Heart right ventricle (tissue), 16 donors: ENCODE data around the gene CFI. TPM values are rescaled to one million over a fixed set of nuclear protein-coding genes. Genes with fewer than 3 reads are reported as not detected.

Experiments used
- ATAC-seq, 8 donors: fragments of 200-7000 bp; cut with Tn5 transposase; one replicate each; pipeline ENCODE4 v1.9.1; 2020; ENCODE audit warnings: mild to moderate bottlenecking in 8 of 8, moderate library complexity in 8 of 8, moderate number of reproducible peaks in 1 of 8
- DNase-seq, 2 donors: peaks; one replicate each; pipeline ENCODE4 v3.0.0-alpha.2; 2020
- H3K27ac ChIP-seq, 10 donors: fragments of 200-600 bp; sonication (generic) in 2 of 10; one replicate each; pipeline versions ENCODE4 v1.5.0 to v1.8.0; 2020 to 2022; ENCODE audit warnings: mild to moderate bottlenecking in 3 of 10
- H3K27me3 ChIP-seq, 7 donors: fragments of 200-600 bp; one replicate each; pipeline ENCODE4 v1.8.0; 2021 to 2022; ENCODE audit warnings: mild to moderate bottlenecking in 2 of 7
- H3K36me3 ChIP-seq, 9 donors: fragments of 200-600 bp; sonication (generic) in 1 of 9; one replicate each; pipeline versions ENCODE4 v1.5.0 to v1.8.0; 2020 to 2022; ENCODE audit warnings: mild to moderate bottlenecking in 2 of 9
- H3K4me1 ChIP-seq, 9 donors: fragments of 200-600 bp; sonication (generic) in 1 of 9; one replicate each; pipeline versions ENCODE4 v1.5.0 to v1.8.0; 2020 to 2022; ENCODE audit warnings: mild to moderate bottlenecking in 4 of 9
- H3K4me3 ChIP-seq, 10 donors: fragments of 200-600 bp; sonication (generic) in 2 of 10; one replicate each; pipeline versions ENCODE4 v1.5.0 to v1.8.0; 2020 to 2022; ENCODE audit warnings: mild to moderate bottlenecking in 7 of 10, moderate library complexity in 2 of 10
- H3K9me3 ChIP-seq, 11 donors: fragments of 200-600 bp in 10 of 11; sonication (generic) in 2 of 11; one replicate each; pipeline versions ENCODE4 v1.5.0 to v1.8.0; 2013 to 2022; ENCODE audit warnings: mild to moderate bottlenecking in 2 of 11, control low read depth in 1 of 11, moderate library complexity in 1 of 11
- WGBS, 2 donors: extraction: QIAGEN DNeasy Blood & Tissue Kit; methylation state at CpG; one replicate each; pipeline ENCODE4 v1.1.7; 2013; ENCODE audit warnings: inconsistent platforms in 1 of 2; 5-methylcytosine and 5-hydroxymethylcytosine counted together
- intact Hi-C, 10 donors: fragments of 100-400 bp; cut with DNase I; formaldehyde crosslinking; loops; one replicate each; pipeline versions ENCODE4 v1.11.1 to v1.14.2; 2022
- polyA plus RNA-seq, 2 donors: library from polyadenylated mRNA; stranded (reverse); fragments of 200-250 nt; gene quantifications; one replicate each; pipeline ENCODE4 v1.2.3, GENCODE V29; 2013
- total RNA-seq, 10 donors: library from RNA; stranded (reverse); fragmentation: NEBNext Ultra II Directional in 3 of 10; extraction: Animal tissue kit (Norgen Biotek cat#: 25700) in 3 of 10; gene quantifications; one replicate each; pipeline versions ENCODE4 v1.2.1 to v1.2.4, GENCODE V29; 2021 to 2023
- TF ChIP-seq, protein P1 (sequence below), 9 donors: fragments of 200-600 bp; sonication (generic) in 2 of 9; IDR thresholded peaks; one replicate each; pipeline versions ENCODE4 v1.5.0 to v1.8.0; 2021 to 2022; ENCODE audit warnings: antibody characterized with exemption in 9 of 9, mild to moderate bottlenecking in 5 of 9, moderate library complexity in 1 of 9
- donor health status: Arrhythmogenic right ventricular cardiomyopathy.
- donor health status: ischemic (EF 13 %, LVEDD 7.1; RV severe dilation, severe dysfunction).
- donor health status: healthy with polysubstance abuse.
- donor health status: DM: no; HTN: yes; CAD: no.
- donor health status: DM: no; HTN: no; CAD: no.
- donor health status: ischemic (EF 25% LVEDD 6.9; RV normal size, moderate dysfunction).
- donor health status: ischemic (EF 25% LVEDD 5.7; RV mildly dilated, moderate dysfunction).
- donor health status: healthy.
- donor health status: DM: yes; HTN: yes; CAD: no.
- donor health status: Ischemic cardiomyopathy.
- donor health status: ischemic (EF 35%, LVEDD 5.7; RV mildly dilated, moderate dysfunction).
- donor health status: nonischemic (EF 11% LVEDD 7.7; RV severe dilation, severe dysfunction).
- donor health status: DM: yes; HTN: yes; CAD: no.
- donor health status: PGD.
- donor health status: ischemic (EF 29% LVEDD 5.4; RV normal size, mild dysfunction).
- donor health status: nonischemic (EF 23%, LVEDD 6.1; RV moderate dilation, normal function).

Gene CFI
- total and polyA plus RNA-seq, 12 donors: 5.2 to 16.6 (median 10.5) TPM

DNA sequence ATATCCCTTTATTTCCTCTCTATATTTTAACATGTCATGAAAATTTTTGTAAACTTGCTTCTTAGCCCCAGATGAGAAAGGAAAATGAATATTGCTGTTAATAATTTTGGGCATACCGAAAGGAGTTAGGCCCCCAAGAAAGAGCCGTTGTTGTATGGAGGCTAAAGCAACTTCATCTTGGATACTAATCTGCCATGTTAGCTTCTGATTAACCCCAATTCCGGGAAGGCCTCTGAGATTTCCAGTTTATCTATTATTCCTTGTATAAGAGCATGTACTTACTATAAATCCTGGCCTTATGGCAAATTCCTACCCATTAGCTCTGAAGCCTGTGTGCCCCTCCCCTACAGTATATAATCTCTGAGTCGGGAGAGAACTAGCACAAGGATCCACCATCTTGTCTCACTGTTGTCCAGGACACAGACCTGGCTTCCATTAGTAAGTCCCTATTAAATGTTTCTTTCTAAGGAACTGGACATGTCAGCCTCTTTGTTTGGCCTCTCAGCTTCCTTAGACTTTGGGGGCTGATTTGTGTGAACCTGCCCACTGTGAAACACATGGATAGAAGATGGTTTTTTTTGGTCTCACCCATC lies 51.1 kb downstream of the CFI start:
- 92 to 95% methylated on average over 4 of the region's 4 CpGs for WGBS, 2 donors
- intact Hi-C loops: no loop called here
- no peak for ATAC-seq

DNA sequence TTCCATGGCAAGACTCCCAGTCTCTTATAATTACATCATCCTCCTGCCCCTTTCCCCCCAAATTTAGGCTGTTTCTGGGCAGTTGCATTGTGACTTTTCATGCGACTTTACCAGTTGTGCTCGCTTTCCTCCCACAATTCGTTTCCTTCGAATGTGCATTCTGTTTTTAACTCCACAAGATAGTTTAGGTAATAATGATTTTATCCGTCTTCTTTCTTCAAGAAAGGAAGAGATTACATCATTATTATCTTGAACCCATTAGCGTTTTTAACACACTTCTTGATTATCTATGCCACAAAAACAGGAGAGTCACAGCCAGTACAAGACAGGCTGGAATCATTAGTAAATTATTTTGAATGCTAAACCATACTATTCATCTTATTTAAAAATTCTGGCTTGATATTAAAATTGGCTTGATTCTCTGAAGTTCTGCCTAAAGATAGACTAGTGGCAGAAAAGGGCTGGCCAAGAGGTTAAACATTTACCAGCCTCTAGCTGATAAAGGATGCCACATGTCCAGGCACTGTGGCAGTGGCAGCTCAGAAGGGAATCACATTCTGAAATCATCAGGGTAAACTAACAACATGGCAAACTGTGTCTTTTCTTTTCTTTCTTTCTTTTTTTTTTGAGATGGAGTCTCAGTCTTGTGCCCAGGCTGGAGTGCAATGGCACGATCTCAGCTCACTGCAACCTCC lies 52.3 kb downstream of the CFI start:
- Histone ChIP-seq H3K4me3 (no peak overlapping the region), H3K27ac (no peak overlapping the region), H3K9me3 (no peaks in the 10 kb centered on the region), H3K36me3 (peaks cover 0 to 32% (median 0%) of the 10 kb centered on the region in 9 donors), H3K4me1 (no peaks in the 10 kb centered on the region), H3K27me3 (no peaks in the 10 kb centered on the region)
- ATAC-seq: no peak
- intact Hi-C loops: no loop called here
- WGBS, 2 donors: 73 to 85% methylated on average over 7 of the region's 7 CpGs
- no peak for DNase-seq
- TF ChIP-seq, protein P1, sequence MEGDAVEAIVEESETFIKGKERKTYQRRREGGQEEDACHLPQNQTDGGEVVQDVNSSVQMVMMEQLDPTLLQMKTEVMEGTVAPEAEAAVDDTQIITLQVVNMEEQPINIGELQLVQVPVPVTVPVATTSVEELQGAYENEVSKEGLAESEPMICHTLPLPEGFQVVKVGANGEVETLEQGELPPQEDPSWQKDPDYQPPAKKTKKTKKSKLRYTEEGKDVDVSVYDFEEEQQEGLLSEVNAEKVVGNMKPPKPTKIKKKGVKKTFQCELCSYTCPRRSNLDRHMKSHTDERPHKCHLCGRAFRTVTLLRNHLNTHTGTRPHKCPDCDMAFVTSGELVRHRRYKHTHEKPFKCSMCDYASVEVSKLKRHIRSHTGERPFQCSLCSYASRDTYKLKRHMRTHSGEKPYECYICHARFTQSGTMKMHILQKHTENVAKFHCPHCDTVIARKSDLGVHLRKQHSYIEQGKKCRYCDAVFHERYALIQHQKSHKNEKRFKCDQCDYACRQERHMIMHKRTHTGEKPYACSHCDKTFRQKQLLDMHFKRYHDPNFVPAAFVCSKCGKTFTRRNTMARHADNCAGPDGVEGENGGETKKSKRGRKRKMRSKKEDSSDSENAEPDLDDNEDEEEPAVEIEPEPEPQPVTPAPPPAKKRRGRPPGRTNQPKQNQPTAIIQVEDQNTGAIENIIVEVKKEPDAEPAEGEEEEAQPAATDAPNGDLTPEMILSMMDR (IDR thresholded peaks at IDR 0.05): no peak

More for the DNA sequence above, 51.1 kb downstream of the CFI start:
- H3K27me3 ChIP-seq: no peaks in the 10 kb centered on the region
- H3K4me3 ChIP-seq: no peak overlapping the region
- no peaks in the 10 kb centered on the region for H3K4me1 ChIP-seq
- TF ChIP-seq, protein P1 (IDR thresholded peaks at IDR 0.05): no peak
- peaks cover 0 to 24% (median 0%) of the 10 kb centered on the region in 9 donors for H3K36me3 ChIP-seq
- no peak overlapping the region for H3K27ac ChIP-seq
- no peaks in the 10 kb centered on the region for H3K9me3 ChIP-seq
- DNase-seq: no peak

DNA sequence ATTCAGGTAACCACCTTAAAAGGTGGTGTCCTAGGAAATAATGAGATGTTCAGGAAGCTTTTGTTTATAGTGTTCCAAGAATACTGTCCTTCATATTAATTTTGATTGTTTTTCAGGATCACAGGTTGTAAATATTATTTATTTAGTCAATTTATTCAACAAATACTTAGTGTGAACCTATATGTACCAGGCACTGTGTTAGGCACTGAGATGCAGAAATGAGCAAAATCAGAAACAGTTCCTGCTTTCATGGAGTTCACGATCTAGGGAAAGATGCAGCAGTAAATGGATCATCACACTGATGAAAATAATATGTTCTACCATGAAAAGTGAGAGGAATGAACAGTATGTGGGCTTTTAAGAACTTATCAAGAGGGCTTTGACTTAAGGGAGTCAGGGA lies 53.7 kb downstream of the CFI start:
- H3K4me3 ChIP-seq: no peak overlapping the region
- H3K4me1 ChIP-seq: no peaks in the 10 kb centered on the region
- no peak overlapping the region for H3K27ac ChIP-seq
- WGBS, 2 donors: 90 to 93% methylated on average over 1 of the region's 1 CpG
- H3K36me3 ChIP-seq: peaks cover 0 to 43% (median 0%) of the 10 kb centered on the region in 9 donors
- DNase-seq: no peak
- ATAC-seq: no peak
- no peaks in the 10 kb centered on the region for H3K27me3 ChIP-seq
- TF ChIP-seq, protein P1 (IDR thresholded peaks at IDR 0.05): no peak
- intact Hi-C loops: no loop called here
- H3K9me3 ChIP-seq: no peaks in the 10 kb centered on the region

DNA sequence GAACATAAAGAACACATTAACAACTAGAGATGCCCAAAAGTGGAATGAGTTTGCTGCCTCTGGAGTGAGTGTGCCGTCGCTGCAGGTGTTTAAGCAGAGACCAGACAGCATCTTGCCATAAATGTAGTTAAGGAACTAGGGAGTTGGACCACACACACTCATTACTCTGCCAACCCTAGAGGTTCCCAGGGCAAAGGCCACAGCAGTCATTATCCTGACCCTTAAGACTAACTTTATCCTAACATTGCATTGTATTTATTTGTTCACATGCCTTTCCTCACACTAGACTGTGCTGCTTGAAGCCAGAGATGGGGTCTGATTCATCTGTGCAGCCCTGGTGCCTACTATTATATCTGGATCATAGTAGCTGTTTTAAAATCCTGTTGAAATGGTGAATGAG lies 55.1 kb downstream of the CFI start:
- Histone ChIP-seq H3K9me3 (no peaks in the 10 kb centered on the region), H3K27me3 (no peaks in the 10 kb centered on the region), H3K4me3 (no peak overlapping the region), H3K4me1 (no peaks in the 10 kb centered on the region), H3K27ac (no peak overlapping the region), H3K36me3 (peaks cover 0 to 56% (median 0%) of the 10 kb centered on the region in 9 donors)
- no peak for DNase-seq
- ATAC-seq: no peak
- TF ChIP-seq, protein P1 (IDR thresholded peaks at IDR 0.05): no peak
- 83 to 87% methylated on average over 2 of the region's 2 CpGs for WGBS, 2 donors
- intact Hi-C loops: no loop called here
